NCI-H345 treated with DMSO at 0.1 percent for 48 hours (cell line): ENCODE results near the gene ITM2B.
"Not testable (repeated sequence)": the region's sequence is repeated elsewhere in the genome, so short reads cannot be mapped to it uniquely, and the experiment has no call there.

Experiments used
- DNase-seq: peaks from one replicate; lab custom pipeline; 2025; ENCODE audit not compliant: unreplicated experiment; lab: John Stamatoyannopoulos, UW

Gene ITM2B

GRCh38 chr13:48222358-48223301, 10.4 kb upstream of the ITM2B start:
- DNase-seq = no peak

- no peak for DNase-seq
Measured at GRCh38 chr13:48224701-48225100, 8.3 kb upstream of the ITM2B start.

- no peak for DNase-seq
Measured at GRCh38 chr13:48230541-48230940, 2.5 kb upstream of the ITM2B start.

DNA sequence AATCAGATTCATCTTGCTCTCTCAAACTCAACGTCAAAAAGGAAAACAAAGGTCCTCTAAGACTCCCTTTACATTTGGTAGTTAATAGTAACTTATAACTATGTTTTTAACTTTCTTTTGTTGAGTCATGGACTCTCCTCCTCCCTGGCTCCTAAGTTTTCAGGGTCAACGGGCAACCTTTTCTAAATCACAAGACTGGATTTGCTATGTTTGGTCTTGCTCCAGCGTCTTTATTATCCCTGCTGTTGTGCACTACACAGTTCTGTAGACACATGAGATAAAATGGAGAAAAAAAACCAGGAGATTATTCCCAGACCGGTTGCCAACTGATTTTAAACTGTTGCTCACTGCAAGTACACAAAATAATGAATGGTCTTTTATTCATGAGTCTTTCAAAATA, 1.9 kb upstream of the ITM2B start:
- no peak for DNase-seq

DNA sequence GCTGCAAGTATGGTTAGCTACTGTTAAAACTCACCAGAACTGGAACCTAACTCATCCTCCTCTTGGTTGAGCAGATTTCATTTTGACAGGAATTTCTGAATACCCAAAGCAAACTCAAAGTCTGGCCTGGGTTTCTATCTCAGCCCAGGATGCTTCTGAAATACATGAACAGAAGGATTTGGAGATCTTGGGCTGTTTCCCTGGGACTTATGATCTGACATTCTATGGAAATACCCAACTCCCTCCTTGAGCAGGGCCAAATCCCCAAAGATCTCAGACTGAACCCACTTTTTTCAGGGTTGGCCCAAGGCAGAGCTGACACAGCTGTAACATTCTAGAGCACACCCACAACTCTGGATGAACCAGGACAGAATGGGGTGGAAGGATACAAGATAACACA, 1.1 kb upstream of the ITM2B start:
- no peak for DNase-seq

GRCh38 chr13:48232420-48233045, 473 bp upstream of the ITM2B start:
- no peak for DNase-seq

DNA sequence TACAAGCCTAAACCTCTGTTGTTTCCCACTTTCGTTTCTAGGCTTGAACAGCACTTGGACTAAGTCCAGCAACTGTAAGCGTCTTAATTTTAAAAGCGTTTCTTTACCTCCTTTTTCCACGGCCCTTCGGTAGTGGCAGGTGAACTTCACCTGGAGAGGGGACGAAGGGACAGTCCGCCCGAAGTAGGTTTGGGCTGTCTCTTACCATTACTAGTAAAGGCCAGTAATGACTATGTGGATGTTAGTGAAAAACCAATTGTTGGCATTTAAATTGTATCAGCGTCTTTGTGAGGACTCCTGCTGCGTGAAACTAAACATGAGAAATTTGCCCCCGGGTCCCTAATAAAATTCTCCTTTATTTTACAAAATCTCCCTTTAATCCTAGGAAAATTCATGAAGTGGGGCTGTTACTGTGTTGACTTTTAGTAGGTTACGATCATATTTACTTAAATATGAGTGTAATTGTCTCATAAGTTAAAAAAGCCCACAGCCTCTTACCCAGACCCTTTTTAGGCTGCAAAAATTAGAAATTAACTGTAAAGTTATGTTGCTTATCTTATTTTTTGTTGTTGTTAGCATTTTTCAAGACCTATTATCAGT, 983 bp downstream of the ITM2B start:
- no peak for DNase-seq

DNA sequence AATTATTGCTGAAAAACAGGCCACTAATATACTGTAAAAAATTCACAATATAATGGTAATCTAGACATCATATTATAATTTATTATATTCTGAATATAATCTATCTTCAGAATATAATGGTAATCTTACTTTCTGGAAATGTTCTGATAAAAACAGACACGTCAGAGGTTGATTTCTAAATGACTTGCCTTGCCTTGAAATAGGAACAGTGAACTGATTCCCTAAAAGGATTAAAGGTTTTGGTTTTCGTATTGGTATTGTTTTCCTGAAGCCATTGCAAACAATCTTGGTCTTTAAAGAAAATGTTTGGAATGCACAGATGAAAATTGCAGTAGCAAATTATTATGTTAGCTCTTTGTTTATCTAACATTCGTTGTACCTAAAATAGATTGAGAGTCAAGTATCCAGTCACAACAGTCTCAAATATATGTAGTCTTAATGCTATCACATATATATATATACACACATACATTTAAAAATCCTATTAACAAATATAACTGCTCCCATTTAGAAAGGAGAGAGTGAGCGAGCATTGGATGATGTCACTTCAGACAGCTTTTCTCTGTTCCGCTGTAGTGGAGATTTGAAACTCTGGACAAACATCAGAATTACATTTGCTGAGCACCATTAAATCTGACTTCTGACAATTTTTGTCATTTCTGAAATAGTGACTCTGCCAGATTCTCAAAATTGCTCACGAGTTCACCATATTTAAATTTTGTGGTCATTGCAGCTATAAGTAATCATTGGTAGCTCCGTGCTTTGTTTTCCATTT, 1.7 kb downstream of the ITM2B start:
- no peak for DNase-seq

GRCh38 chr13:48235341-48236135, 2.5 kb downstream of the ITM2B start:
- no peak for DNase-seq

DNA sequence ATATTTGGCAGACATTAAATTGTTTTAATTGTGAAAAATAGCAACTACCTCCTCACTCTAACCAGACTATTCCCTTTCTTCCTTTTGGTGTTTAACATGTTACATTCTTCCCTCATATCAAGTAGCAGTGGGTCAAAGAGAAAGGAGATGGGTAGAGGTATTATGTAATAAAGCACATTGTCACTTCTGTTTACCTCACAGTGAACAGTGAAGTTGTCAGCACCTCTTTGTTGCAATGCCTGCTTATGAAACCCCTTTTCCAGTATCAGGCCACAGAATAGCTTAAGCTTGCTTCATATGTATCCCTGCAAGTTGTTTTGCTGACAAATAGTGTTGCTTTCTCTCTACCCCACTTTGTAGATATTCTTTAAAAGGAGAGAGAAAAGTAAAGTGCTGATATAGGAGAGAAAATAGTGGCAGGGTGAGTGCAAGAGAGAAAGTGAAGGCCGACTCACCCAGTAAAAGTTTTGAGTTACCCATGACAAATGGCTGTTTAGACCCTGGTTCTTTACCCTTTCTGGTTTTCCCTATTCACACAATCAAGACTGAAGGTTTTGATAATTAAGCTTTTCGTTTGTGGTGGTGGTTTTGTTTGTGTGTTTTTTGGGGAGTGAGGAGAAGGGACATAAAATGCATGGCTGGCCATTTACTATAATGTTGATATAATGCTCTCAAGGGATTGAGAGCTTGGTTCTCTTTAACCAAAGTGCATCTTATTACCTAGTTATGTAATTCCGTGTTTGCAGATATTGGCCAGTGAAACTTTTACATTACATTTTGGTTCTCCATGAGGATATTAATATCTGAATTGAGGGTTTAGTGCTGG, 3.7 kb downstream of the ITM2B start:
- no peak for DNase-seq

GRCh38 chr13:48239369-48239768, 6.4 kb downstream of the ITM2B start:
- not testable (repeated sequence) for DNase-seq

DNA sequence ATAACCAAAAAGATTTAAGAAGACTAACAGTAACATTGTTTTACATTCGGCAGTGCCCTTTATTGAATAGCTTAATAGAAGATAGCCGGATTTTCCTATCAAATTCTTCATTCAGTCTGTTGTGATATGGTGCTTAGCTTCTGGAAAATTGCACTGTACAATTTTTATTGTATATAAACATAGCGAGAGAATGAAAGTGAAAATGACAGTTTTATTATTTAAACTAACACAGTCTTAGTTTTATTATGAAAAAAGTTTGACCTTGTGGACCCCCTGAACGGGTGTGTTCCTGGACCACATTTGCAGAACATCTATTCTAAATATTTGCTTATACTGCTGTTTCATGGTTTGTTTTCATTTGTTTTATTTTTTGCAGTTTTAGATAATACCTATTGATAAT, 8.6 kb downstream of the ITM2B start:
- no peak for DNase-seq

- DNase-seq = no peak
Measured at GRCh38 chr13:48242677-48243076, 9.7 kb downstream of the ITM2B start.

DNA sequence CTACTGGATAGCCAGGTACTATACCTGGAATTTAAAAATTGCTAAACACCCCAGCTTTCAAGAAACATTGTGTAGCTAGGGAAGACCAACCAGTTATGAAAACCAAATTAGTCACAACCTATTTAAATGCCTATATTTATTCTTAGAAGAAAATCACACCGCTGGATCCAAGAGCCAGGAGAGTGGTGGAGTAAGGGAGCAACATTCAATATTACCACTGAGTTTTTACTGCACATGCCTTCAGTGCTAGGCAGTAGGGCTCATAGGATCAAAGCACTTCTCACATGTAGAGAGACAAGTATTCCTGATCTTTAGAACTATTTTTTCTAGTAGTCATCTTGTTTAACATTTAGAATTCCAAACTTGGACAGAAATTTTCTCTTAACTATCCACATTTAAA, 11.2 kb downstream of the ITM2B start:
- no peak for DNase-seq

DNA sequence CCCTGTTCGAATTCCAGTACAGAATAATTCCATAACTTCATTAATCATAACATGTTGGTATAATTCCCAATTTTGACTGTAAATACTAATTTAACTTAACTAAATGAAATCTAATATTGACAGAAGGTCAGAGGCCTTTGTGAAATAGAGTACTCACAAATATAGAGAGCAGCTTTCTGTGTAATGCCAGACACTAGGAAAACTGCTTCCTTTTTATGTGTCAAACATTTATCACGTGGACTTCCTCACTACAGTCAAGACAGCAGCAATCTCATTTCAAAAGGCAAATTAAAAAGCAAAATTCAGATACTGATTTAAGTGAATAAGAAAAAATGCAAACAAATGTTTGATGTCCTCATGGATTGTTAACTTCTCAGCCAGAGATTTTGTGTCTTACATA, 13.1 kb downstream of the ITM2B start:
- DNase-seq = no peak

DNA sequence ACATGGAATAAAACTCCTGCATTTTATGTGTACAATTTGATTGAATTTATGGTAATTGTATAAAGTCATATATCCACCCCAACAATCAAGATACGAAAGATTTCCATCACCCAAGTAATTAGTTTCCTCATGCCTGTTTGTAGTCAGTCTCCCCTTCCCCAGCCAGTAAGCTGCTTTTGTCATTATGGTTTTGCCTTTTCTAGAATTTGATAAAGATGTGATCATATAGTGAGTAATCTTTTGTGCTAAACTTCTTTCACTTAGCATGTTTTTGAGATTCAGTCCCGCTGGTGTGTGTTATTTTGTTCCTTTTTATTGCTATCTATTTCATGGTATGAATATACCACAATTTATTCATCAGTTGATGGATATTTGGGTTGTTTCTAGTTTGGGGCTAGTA, 16.0 kb downstream of the ITM2B start:
- no peak for DNase-seq

GRCh38 chr13:48251611-48252081, 18.6 kb downstream of the ITM2B start:
- no peak for DNase-seq

- no peak for DNase-seq
Measured at GRCh38 chr13:48252176-48252575, 19.2 kb downstream of the ITM2B start.

DNA sequence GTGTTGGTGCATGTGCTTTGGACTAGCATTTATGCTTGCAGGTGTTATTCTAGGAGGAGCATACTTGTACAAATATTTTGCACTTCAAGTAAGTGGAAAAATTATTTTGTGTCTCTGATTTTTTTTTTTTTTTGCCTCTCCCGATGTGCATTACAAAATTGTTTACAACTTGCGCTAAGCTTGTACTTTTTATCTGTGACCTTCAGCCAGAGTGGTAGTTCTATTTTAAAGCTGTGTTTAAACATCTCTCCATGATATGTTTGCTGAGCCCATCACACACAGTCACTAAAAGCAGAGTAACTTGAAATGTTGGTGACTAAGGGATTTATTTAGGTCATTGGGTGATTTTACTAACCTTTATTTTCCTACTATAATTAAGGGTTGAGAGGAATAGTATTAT, 20.8 kb downstream of the ITM2B start:
- no peak for DNase-seq

DNA sequence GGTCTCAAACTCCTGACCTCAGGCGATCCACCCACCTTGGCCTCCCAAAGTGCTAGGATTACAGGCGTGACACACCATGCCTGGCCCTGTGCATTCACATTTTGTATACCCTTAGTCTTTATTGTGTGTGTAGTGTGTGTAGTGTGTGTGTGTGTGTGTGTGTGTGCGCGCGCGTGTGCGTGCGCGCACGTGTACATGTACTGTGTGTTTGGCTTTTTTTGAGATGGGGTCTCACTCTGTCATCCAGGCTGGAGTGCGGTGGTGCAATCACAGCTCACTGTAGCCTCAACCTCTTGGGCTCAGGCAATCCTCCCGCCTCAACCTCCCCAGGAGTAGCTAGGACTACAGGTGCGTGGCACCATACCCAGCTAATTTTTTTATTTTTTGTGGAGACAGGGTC, 22.1 kb downstream of the ITM2B start:
- no peak for DNase-seq
